ENCODE results near the gene NDUFA11. TPM values are rescaled to one million over a fixed set of nuclear protein-coding genes. Genes with fewer than 3 reads are reported as not detected.

The NDUFA11 gene
- total RNA-seq, 2 experiments from 2014 or later, result 94.3 to 96.7 TPM

- Mint-ChIP-seq H3K4me1 (ENCODE audit: low read depth) (peaks cover 93% of the 10 kb centered on the region), H3K27ac (peak overlapping the region; percentile 92), H3K9me3 (no peaks in the 10 kb centered on the region), H3K27me3 (no peaks in the 10 kb centered on the region), H3K36me3 (ENCODE audit: low read depth) (peaks cover 35% of the 10 kb centered on the region), H3K4me3 (peak overlapping the region; percentile 82)
- Histone ChIP-seq H3K9me3 (ENCODE audit: control insufficient read depth in 1 of 2, insufficient read depth in 1 of 2, low read length in 2 of 2) (no peaks in the 10 kb centered on the region), H3K4me1 (ENCODE audit: insufficient read depth, low read length) (peaks cover 96% of the 10 kb centered on the region), H3K27ac (ENCODE audit: low read depth in 1 of 2, low read length in 2 of 2) (peak overlapping the region; percentile 49 to 76), H3K4me3 (ENCODE audit: low read length) (no peak overlapping the region), H3K27me3 (ENCODE audit: control insufficient read depth in 1 of 2, insufficient read depth in 2 of 2, low read length in 2 of 2) (no peaks in the 10 kb centered on the region), H3K36me3 (ENCODE audit: insufficient read depth, low read length) (peaks cover 22% of the 10 kb centered on the region)
- DNase-seq, result peak in 12 of 14 experiments; percentile 19 to 67 (median 46)
- POLR2A ChIA-PET, result interaction anchor here (1.0 to 7.4 kb wide), 5 partner anchors 11 to 45 kb away, joined by 3 to 93 read pairs (median 5); partner anchors contain the start of genes NDUFA11, RANBP3 and VMAC
- intact Hi-C loops (cut with DNase I, micrococcal nuclease), result loop anchor here in 1 of 2 experiments (2.0 kb wide), 1 partner anchor 13 kb away; no protein-coding TSS in a partner anchor
- CTCF ChIA-PET, result interaction anchor here (0.9 to 4.2 kb wide), 4 partner anchors 12 to 146 kb away, joined by 3 to 19 read pairs (median 6); no protein-coding TSS in a partner anchor
- no peak for TF ChIP-seq CTCF (IDR thresholded peaks at IDR 0.05)
- peak; percentile 73 for ATAC-seq (ENCODE audit: poor library complexity)
Observed at GRCh38 chr19:5949792-5950305, 46.3 kb upstream of the NDUFA11 start.

GRCh38 chr19:5948752-5949564 is 45.4 kb upstream of the NDUFA11 start:
- Histone ChIP-seq H3K4me3 (ENCODE audit: low read length) (no peak overlapping the region), H3K36me3 (ENCODE audit: insufficient read depth, low read length) (peaks cover 22% of the 10 kb centered on the region), H3K27ac (ENCODE audit: low read depth in 1 of 2, low read length in 2 of 2) (peak overlapping the region; percentile 49 to 76), H3K4me1 (ENCODE audit: insufficient read depth, low read length) (peaks cover 91% of the 10 kb centered on the region), H3K27me3 (ENCODE audit: control insufficient read depth in 1 of 2, insufficient read depth in 2 of 2, low read length in 2 of 2) (no peaks in the 10 kb centered on the region), H3K9me3 (ENCODE audit: control insufficient read depth in 1 of 2, insufficient read depth in 1 of 2, low read length in 2 of 2) (no peaks in the 10 kb centered on the region)
- intact Hi-C loops (cut with DNase I, micrococcal nuclease), result loop anchor here in 1 of 2 experiments (2.0 kb wide), 1 partner anchor 14 kb away; no protein-coding TSS in a partner anchor
- peak; percentile 30 for ATAC-seq (ENCODE audit: poor library complexity)
- Mint-ChIP-seq H3K27me3 (no peaks in the 10 kb centered on the region), H3K9me3 (no peaks in the 10 kb centered on the region), H3K4me3 (peak overlapping the region; percentile 79), H3K4me1 (ENCODE audit: low read depth) (peaks cover 89% of the 10 kb centered on the region), H3K27ac (peak overlapping the region; percentile 92), H3K36me3 (ENCODE audit: low read depth) (peaks cover 34% of the 10 kb centered on the region)
- TF ChIP-seq CTCF (IDR thresholded peaks at IDR 0.05), result no peak
- peak in 3 of 14 experiments; percentile 32 to 64 (median 42) for DNase-seq
- CTCF ChIA-PET, result interaction anchor here (0.9 to 4.2 kb wide), 5 partner anchors 13 to 145 kb away, joined by 3 to 19 read pairs (median 6); no protein-coding TSS in a partner anchor
- POLR2A ChIA-PET, result interaction anchor here (1.0 to 7.4 kb wide), 4 partner anchors 12 to 44 kb away, joined by 3 to 93 read pairs (median 11); partner anchors contain the start of genes NDUFA11, RANBP3 and VMAC

GRCh38 chr19:5947435-5947834 is 43.8 kb upstream of the NDUFA11 start:
- Mint-ChIP-seq H3K36me3 (ENCODE audit: low read depth) (peaks cover 32% of the 10 kb centered on the region), H3K4me3 (no peak overlapping the region), H3K9me3 (no peaks in the 10 kb centered on the region), H3K27me3 (no peaks in the 10 kb centered on the region), H3K4me1 (ENCODE audit: low read depth) (peaks cover 73% of the 10 kb centered on the region), H3K27ac (peak overlapping the region; percentile 92)
- Histone ChIP-seq H3K36me3 (ENCODE audit: insufficient read depth, low read length) (peaks cover 22% of the 10 kb centered on the region), H3K27me3 (ENCODE audit: control insufficient read depth in 1 of 2, insufficient read depth in 2 of 2, low read length in 2 of 2) (no peaks in the 10 kb centered on the region), H3K9me3 (ENCODE audit: control insufficient read depth in 1 of 2, insufficient read depth in 1 of 2, low read length in 2 of 2) (no peaks in the 10 kb centered on the region), H3K27ac (ENCODE audit: low read depth in 1 of 2, low read length in 2 of 2) (peak overlapping the region; percentile 36 to 76), H3K4me1 (ENCODE audit: insufficient read depth, low read length) (peaks cover 78% of the 10 kb centered on the region), H3K4me3 (ENCODE audit: low read length) (no peak overlapping the region)
- intact Hi-C loops (cut with DNase I, micrococcal nuclease), result no loop called here
- no peak for TF ChIP-seq CTCF (IDR thresholded peaks at IDR 0.05)
- no peak for ATAC-seq (ENCODE audit: poor library complexity)
- POLR2A ChIA-PET, result interaction anchor here (1.0 to 7.4 kb wide), 2 partner anchors 14 to 35 kb away, joined by 3 to 93 read pairs; no protein-coding TSS in a partner anchor
- CTCF ChIA-PET, result interaction anchor here (1.4 to 4.2 kb wide), 2 partner anchors 14 to 20 kb away, joined by 6 to 19 read pairs; no protein-coding TSS in a partner anchor
- DNase-seq, result peak in 2 of 14 experiments; percentile 46 to 47
